Liver (tissue), 9 donors: Measurements from ENCODE around the gene PLXNA2. TPM values are rescaled to one million over a fixed set of nuclear protein-coding genes. Genes with fewer than 3 reads are reported as not detected.
A peak's percentile ranks its signal among the peaks of the same experiment; 100 is the strongest.

Experiments
- DNase-seq: peaks from one replicate; pipeline ENCODE4 v3.0.0-alpha.2; 2017; ENCODE audit warnings: low spot score
- H3K27ac ChIP-seq, 2 donors: one replicate each; pipeline ENCODE4 v1.7.0; 2013; ENCODE audit warnings: inconsistent platforms in 2 of 2, low read length in 2 of 2, control low read depth in 1 of 2, low read depth in 1 of 2, mild to moderate bottlenecking in 1 of 2
- H3K27me3 ChIP-seq, 4 donors: one replicate each; pipeline versions ENCODE4 v1.6.1 to v1.7.0; 2013; ENCODE audit warnings: low read length in 3 of 4, inconsistent platforms in 1 of 4, mild to moderate bottlenecking in 1 of 4, moderate library complexity in 1 of 4; ENCODE audit not compliant: control insufficient read depth in 4 of 4, insufficient read depth in 4 of 4
- H3K36me3 ChIP-seq, 4 donors: one replicate each; pipeline versions ENCODE4 v1.6.1 to v1.7.0; 2013; ENCODE audit warnings: low read length in 3 of 4, mild to moderate bottlenecking in 3 of 4, low read depth in 1 of 4, moderate library complexity in 1 of 4; ENCODE audit not compliant: control insufficient read depth in 4 of 4, insufficient read depth in 3 of 4
- H3K4me1 ChIP-seq, 4 donors: one replicate each; pipeline versions ENCODE4 v1.6.1 to v1.7.0; 2013; ENCODE audit warnings: low read length in 3 of 4, mild to moderate bottlenecking in 3 of 4, moderate library complexity in 1 of 4; ENCODE audit not compliant: control insufficient read depth in 4 of 4, insufficient read depth in 4 of 4
- H3K4me3 ChIP-seq, 3 donors: one replicate each; pipeline versions ENCODE4 v1.6.1 to v1.7.0; 2013; ENCODE audit warnings: low read length in 3 of 3, control low read depth in 1 of 3, low read depth in 1 of 3, mild to moderate bottlenecking in 1 of 3
- H3K9ac ChIP-seq, 2 donors: one replicate each; pipeline ENCODE4 v1.7.0; 2013; ENCODE audit warnings: low read length in 2 of 2, mild to moderate bottlenecking in 2 of 2, moderate library complexity in 2 of 2, control low read depth in 1 of 2, low read depth in 1 of 2
- H3K9me3 ChIP-seq, 4 donors: one replicate each; pipeline versions ENCODE4 v1.6.1 to v1.7.0; 2013; ENCODE audit warnings: low read length in 3 of 4; ENCODE audit not compliant: control insufficient read depth in 4 of 4
- ATF3 ChIP-seq: IDR thresholded peaks from 2 replicates; pipeline ENCODE4 v1.6.1; 2016; ENCODE audit warnings: antibody characterized with exemption
- CTCF ChIP-seq: fragments of 150-350 bp; IDR thresholded peaks from 2 replicates; pipeline ENCODE4 v1.5.1; 2017; ENCODE audit warnings: improper control_type of control experiment, low read depth, low read length; ENCODE audit not compliant: missing input control
- EGR1 ChIP-seq, 2 donors: IDR thresholded peaks; 2 replicates each; pipeline ENCODE4 v1.6.1; 2016 to 2018; ENCODE audit warnings: antibody characterized with exemption in 2 of 2, low read depth in 2 of 2
- FOXA1 ChIP-seq: IDR thresholded peaks from 2 replicates; pipeline ENCODE4 v1.6.1; 2016; ENCODE audit warnings: antibody characterized with exemption
- FOXA2 ChIP-seq: IDR thresholded peaks from 2 replicates; pipeline ENCODE4 v1.6.1; 2016; ENCODE audit warnings: antibody characterized with exemption
- GABPA ChIP-seq, 2 donors: IDR thresholded peaks in 1 of 2; conservative IDR thresholded peaks in 1 of 2; 2 replicates each; pipeline ENCODE4 v1.6.1; 2016; ENCODE audit warnings: antibody characterized with exemption in 2 of 2, mild to moderate bottlenecking in 1 of 2, moderate library complexity in 1 of 2
- HNF4A ChIP-seq, 2 donors: conservative IDR thresholded peaks; 2 replicates each; pipeline ENCODE4 v1.6.1; 2016; ENCODE audit warnings: antibody characterized with exemption in 2 of 2, mild to moderate bottlenecking in 2 of 2
- HNF4G ChIP-seq: IDR thresholded peaks from 2 replicates; pipeline ENCODE4 v1.6.1; 2016; ENCODE audit warnings: antibody characterized with exemption
- JUND ChIP-seq, 2 donors: IDR thresholded peaks; 2 replicates each; pipeline ENCODE4 v1.6.1; 2016; ENCODE audit warnings: antibody characterized with exemption in 2 of 2
- MAX ChIP-seq: IDR thresholded peaks from 2 replicates; pipeline ENCODE4 v1.6.1; 2016; ENCODE audit warnings: antibody characterized with exemption
- RAD21 ChIP-seq, 2 donors: IDR thresholded peaks; 2 replicates each; pipeline ENCODE4 v1.6.1; 2016; ENCODE audit warnings: antibody characterized with exemption in 2 of 2, mild to moderate bottlenecking in 2 of 2
- REST ChIP-seq: IDR thresholded peaks from 2 replicates; pipeline ENCODE4 v1.6.1; 2016; ENCODE audit warnings: antibody characterized with exemption, mild to moderate bottlenecking
- RXRA ChIP-seq, 2 donors: IDR thresholded peaks; 2 replicates each; pipeline ENCODE4 v1.6.1; 2017 to 2018; ENCODE audit warnings: antibody characterized with exemption in 2 of 2, mild to moderate bottlenecking in 1 of 2
- ZBTB33 ChIP-seq: IDR thresholded peaks from 2 replicates; pipeline ENCODE4 v1.6.1; 2016; ENCODE audit warnings: antibody characterized with exemption
- WGBS: extraction: QIAGEN DNeasy Blood & Tissue Kit; methylation state at CpG from one replicate; pipeline ENCODE4 v1.1.7; 2013; 5-methylcytosine and 5-hydroxymethylcytosine counted together
- polyA plus RNA-seq, 2 donors: library from polyadenylated mRNA; stranded (reverse) in 1 of 2; unstranded in 1 of 2; fragments of 200-250 nt in 1 of 2; fragments of >200 nt in 1 of 2; fragmentation: Nextera tagmentation in 1 of 2; extraction: Ambion mirVana in 1 of 2; gene quantifications; one replicate each; pipeline versions ENCODE4 v1.2.1 to v1.2.3, GENCODE V29; 2013 to 2015
- total RNA-seq, 2 donors: library from RNA; depleted of rRNA; stranded (reverse); fragments of >200 nt; gene quantifications; one replicate each; pipeline ENCODE4 v1.2.3, GENCODE V29; 2014
- donor health status: healthy.
- donor health status: healthy.
- donor health status: healthy.
- donor health status: healthy.
- donor health status: healthy.

PLXNA2 gene
- total and polyA plus RNA-seq, 4 donors = 1.8 to 9.2 (median 2.8) TPM

GRCh38 chr1:207993477-207994445 lies 250.4 kb downstream of the PLXNA2 start:
- Histone ChIP-seq H3K4me3 (no peak overlapping the region), H3K36me3 (no peaks in the 10 kb centered on the region), H3K9ac (no peak overlapping the region), H3K27ac (no peak overlapping the region), H3K9me3 (no peaks in the 10 kb centered on the region), H3K27me3 (no peaks in the 10 kb centered on the region), H3K4me1 (peaks cover 0 to 3% (median 0%) of the 10 kb centered on the region in 4 donors)
- peak; percentile 15 for TF ChIP-seq CTCF
- peak in 1 of 2 donors; percentile 16 for TF ChIP-seq RAD21 (IDR thresholded peaks at IDR 0.05)
- no peak for TF ChIP-seq RXRA (IDR thresholded peaks at IDR 0.05)
- no peak for TF ChIP-seq EGR1 (IDR thresholded peaks at IDR 0.05; ENCODE audit: low read depth in 2 of 2)
- DNase-seq = peak; percentile 28
- 78% methylated on average over 5 of the region's 5 CpGs for WGBS

- WGBS = 85% methylated on average over 5 of the region's 5 CpGs
- Histone ChIP-seq H3K36me3 (no peaks in the 10 kb centered on the region), H3K9me3 (no peaks in the 10 kb centered on the region), H3K4me3 (no peak overlapping the region), H3K27me3 (no peaks in the 10 kb centered on the region), H3K4me1 (peaks cover 0 to 3% (median 0%) of the 10 kb centered on the region in 4 donors), H3K9ac (no peak overlapping the region), H3K27ac (no peak overlapping the region)
- TF ChIP-seq JUND (IDR thresholded peaks at IDR 0.05) = no peak
- TF ChIP-seq FOXA2 = no peak
- no peak for TF ChIP-seq FOXA1
- DNase-seq = peak; percentile 10
Observed at GRCh38 chr1:207992677-207993236, 251.4 kb downstream of the PLXNA2 start.

GRCh38 chr1:207991583-207992026 lies 252.6 kb downstream of the PLXNA2 start:
- Histone ChIP-seq H3K4me1 (no peaks in the 10 kb centered on the region), H3K36me3 (no peaks in the 10 kb centered on the region), H3K9ac (no peak overlapping the region), H3K4me3 (no peak overlapping the region), H3K27ac (no peak overlapping the region), H3K9me3 (no peaks in the 10 kb centered on the region), H3K27me3 (no peaks in the 10 kb centered on the region)
- TF ChIP-seq ATF3 (no peak), GABPA (IDR thresholded peaks at IDR 0.05 in 1 of 2, conservative IDR thresholded peaks at IDR 0.05 in 1 of 2) (no peak), HNF4A (conservative IDR thresholded peaks at IDR 0.05) (no peak), REST (no peak), ZBTB33 (no peak), RXRA (IDR thresholded peaks at IDR 0.05) (no peak), HNF4G (no peak), JUND (IDR thresholded peaks at IDR 0.05) (no peak), MAX (no peak), RAD21 (IDR thresholded peaks at IDR 0.05) (no peak), EGR1 (IDR thresholded peaks at IDR 0.05; ENCODE audit: low read depth in 2 of 2) (no peak), FOXA2 (no peak), CTCF (no peak)
- WGBS = 76% methylated on average over 5 of the region's 5 CpGs
- DNase-seq = peak; percentile 27
